ENCODE measurements around the gene HNRNPUL2. TPM values are rescaled to one million over a fixed set of nuclear protein-coding genes. Genes with fewer than 3 reads are reported as not detected.

Gene HNRNPUL2
- polyA plus RNA-seq, 1 of the 3 experiments (the other 2 are of a cell fraction): 33.5 TPM

- TF ChIP-seq MAX (IDR thresholded peaks at IDR 0.05; ENCODE audit: low read depth) (peak; percentile 74; the same call in 1 of the 2 replicates), GATA2 (CRISPR knock-in tag; IDR thresholded peaks at IDR 0.05) (peak; percentile 88), SIN3A (IDR thresholded peaks at IDR 0.05; ENCODE audit: borderline replicate concordance, low read depth, low read length) (peak; percentile 59; the same call in 1 of the 2 replicates), POLR2AphosphoS5 (IDR thresholded peaks at IDR 0.05; ENCODE audit: low read depth, low read length) (peak; percentile 72), RXRA (IDR thresholded peaks at IDR 0.05; ENCODE audit: borderline replicate concordance, low read depth) (no peak), SMC3 (IDR thresholded peaks at IDR 0.05; ENCODE audit: low read depth, low read length) (no peak), RAD21 (IDR thresholded peaks at IDR 0.05; ENCODE audit: low read length) (no peak), CHD2 (IDR thresholded peaks at IDR 0.05; ENCODE audit: low read length, partially characterized antibody) (no peak), RFX5 (IDR thresholded peaks at IDR 0.05; ENCODE audit: low read length) (no peak), TCF12 (IDR thresholded peaks at IDR 0.05) (no peak)
- TF ChIP-seq, protein P1, sequence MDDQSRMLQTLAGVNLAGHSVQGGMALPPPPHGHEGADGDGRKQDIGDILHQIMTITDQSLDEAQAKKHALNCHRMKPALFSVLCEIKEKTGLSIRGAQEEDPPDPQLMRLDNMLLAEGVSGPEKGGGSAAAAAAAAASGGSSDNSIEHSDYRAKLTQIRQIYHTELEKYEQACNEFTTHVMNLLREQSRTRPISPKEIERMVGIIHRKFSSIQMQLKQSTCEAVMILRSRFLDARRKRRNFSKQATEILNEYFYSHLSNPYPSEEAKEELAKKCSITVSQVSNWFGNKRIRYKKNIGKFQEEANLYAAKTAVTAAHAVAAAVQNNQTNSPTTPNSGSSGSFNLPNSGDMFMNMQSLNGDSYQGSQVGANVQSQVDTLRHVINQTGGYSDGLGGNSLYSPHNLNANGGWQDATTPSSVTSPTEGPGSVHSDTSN (IDR thresholded peaks at IDR 0.05): no peak
- TF ChIP-seq, protein P2, sequence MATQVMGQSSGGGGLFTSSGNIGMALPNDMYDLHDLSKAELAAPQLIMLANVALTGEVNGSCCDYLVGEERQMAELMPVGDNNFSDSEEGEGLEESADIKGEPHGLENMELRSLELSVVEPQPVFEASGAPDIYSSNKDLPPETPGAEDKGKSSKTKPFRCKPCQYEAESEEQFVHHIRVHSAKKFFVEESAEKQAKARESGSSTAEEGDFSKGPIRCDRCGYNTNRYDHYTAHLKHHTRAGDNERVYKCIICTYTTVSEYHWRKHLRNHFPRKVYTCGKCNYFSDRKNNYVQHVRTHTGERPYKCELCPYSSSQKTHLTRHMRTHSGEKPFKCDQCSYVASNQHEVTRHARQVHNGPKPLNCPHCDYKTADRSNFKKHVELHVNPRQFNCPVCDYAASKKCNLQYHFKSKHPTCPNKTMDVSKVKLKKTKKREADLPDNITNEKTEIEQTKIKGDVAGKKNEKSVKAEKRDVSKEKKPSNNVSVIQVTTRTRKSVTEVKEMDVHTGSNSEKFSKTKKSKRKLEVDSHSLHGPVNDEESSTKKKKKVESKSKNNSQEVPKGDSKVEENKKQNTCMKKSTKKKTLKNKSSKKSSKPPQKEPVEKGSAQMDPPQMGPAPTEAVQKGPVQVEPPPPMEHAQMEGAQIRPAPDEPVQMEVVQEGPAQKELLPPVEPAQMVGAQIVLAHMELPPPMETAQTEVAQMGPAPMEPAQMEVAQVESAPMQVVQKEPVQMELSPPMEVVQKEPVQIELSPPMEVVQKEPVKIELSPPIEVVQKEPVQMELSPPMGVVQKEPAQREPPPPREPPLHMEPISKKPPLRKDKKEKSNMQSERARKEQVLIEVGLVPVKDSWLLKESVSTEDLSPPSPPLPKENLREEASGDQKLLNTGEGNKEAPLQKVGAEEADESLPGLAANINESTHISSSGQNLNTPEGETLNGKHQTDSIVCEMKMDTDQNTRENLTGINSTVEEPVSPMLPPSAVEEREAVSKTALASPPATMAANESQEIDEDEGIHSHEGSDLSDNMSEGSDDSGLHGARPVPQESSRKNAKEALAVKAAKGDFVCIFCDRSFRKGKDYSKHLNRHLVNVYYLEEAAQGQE (IDR thresholded peaks at IDR 0.05; ENCODE audit: low read depth, low read length): 0 out of 2 replicates have a peak, but pooled peaks have one; percentile 24
- TF ChIP-seq, protein P3, sequence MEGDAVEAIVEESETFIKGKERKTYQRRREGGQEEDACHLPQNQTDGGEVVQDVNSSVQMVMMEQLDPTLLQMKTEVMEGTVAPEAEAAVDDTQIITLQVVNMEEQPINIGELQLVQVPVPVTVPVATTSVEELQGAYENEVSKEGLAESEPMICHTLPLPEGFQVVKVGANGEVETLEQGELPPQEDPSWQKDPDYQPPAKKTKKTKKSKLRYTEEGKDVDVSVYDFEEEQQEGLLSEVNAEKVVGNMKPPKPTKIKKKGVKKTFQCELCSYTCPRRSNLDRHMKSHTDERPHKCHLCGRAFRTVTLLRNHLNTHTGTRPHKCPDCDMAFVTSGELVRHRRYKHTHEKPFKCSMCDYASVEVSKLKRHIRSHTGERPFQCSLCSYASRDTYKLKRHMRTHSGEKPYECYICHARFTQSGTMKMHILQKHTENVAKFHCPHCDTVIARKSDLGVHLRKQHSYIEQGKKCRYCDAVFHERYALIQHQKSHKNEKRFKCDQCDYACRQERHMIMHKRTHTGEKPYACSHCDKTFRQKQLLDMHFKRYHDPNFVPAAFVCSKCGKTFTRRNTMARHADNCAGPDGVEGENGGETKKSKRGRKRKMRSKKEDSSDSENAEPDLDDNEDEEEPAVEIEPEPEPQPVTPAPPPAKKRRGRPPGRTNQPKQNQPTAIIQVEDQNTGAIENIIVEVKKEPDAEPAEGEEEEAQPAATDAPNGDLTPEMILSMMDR (IDR thresholded peaks at IDR 0.05): no peak
- TF ChIP-seq, protein P4, sequence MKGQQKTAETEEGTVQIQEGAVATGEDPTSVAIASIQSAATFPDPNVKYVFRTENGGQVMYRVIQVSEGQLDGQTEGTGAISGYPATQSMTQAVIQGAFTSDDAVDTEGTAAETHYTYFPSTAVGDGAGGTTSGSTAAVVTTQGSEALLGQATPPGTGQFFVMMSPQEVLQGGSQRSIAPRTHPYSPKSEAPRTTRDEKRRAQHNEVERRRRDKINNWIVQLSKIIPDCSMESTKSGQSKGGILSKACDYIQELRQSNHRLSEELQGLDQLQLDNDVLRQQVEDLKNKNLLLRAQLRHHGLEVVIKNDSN (IDR thresholded peaks at IDR 0.05; ENCODE audit: borderline replicate concordance, low read depth): no peak
- TF ChIP-seq, protein P5, sequence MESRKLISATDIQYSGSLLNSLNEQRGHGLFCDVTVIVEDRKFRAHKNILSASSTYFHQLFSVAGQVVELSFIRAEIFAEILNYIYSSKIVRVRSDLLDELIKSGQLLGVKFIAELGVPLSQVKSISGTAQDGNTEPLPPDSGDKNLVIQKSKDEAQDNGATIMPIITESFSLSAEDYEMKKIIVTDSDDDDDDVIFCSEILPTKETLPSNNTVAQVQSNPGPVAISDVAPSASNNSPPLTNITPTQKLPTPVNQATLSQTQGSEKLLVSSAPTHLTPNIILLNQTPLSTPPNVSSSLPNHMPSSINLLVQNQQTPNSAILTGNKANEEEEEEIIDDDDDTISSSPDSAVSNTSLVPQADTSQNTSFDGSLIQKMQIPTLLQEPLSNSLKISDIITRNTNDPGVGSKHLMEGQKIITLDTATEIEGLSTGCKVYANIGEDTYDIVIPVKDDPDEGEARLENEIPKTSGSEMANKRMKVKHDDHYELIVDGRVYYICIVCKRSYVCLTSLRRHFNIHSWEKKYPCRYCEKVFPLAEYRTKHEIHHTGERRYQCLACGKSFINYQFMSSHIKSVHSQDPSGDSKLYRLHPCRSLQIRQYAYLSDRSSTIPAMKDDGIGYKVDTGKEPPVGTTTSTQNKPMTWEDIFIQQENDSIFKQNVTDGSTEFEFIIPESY (IDR thresholded peaks at IDR 0.05; ENCODE audit: borderline replicate concordance, low read depth): no peak
These were observed 21.1 kb downstream of the HNRNPUL2 start (continued) for GRCh38 chr11:62705880-62706849.

Data from SK-N-SH (cell line).